Activated CD4-positive, alpha-beta memory T cell treated with anti-CD3 and anti-CD28 coated beads, Interleukin-2, amount 10 ng/mL, durations not matched to agents 7 days and 5 days (primary cell): ENCODE results near the gene ALOXE3. TPM values are rescaled to one million over a fixed set of nuclear protein-coding genes. Genes with fewer than 3 reads are reported as not detected.

Experiments
- CTCF ChIA-PET: fragments of 350-600 bp; sonication (Branson Sonifier 250); formaldehyde crosslinking; loops from one replicate; lab custom pipeline; 2021; ENCODE audit warnings: antibody characterized with exemption, inconsistent platforms; lab: Charles Lee
- POLR2A ChIA-PET: fragments of 350-600 bp; sonication (Branson Sonifier 250); formaldehyde crosslinking; loops from one replicate; lab custom pipeline; 2021; ENCODE audit warnings: antibody characterized with exemption; lab: Charles Lee
- DNase-seq: peaks from one replicate; pipeline ENCODE4 v3.0.0-alpha.2; 2020
- H3K27ac Mint-ChIP-seq: one replicate; pipeline ENCODE4 v1.8.0; 2021; ENCODE audit warnings: mild to moderate bottlenecking, mixed read lengths
- H3K27me3 Mint-ChIP-seq: one replicate; pipeline ENCODE4 v1.8.0; 2021; ENCODE audit warnings: mixed read lengths
- H3K36me3 Mint-ChIP-seq: one replicate; pipeline ENCODE4 v1.8.0; 2021; ENCODE audit warnings: low read depth, mixed read lengths
- H3K4me1 Mint-ChIP-seq: one replicate; pipeline ENCODE4 v1.8.0; 2021; ENCODE audit warnings: mixed read lengths
- H3K4me3 Mint-ChIP-seq: one replicate; pipeline ENCODE4 v1.8.0; 2021; ENCODE audit warnings: mild to moderate bottlenecking, mixed read lengths
- H3K9me3 Mint-ChIP-seq: one replicate; pipeline ENCODE4 v1.8.0; 2021; ENCODE audit warnings: mixed read lengths
- total RNA-seq, 2 experiments: library from RNA; stranded (reverse); gene quantifications; one replicate each; pipeline ENCODE4 v1.2.3, GENCODE V29; 2021

ALOXE3 gene
- total RNA-seq, 2 experiments from 2014 or later, result not detected

- Mint-ChIP-seq H3K27me3 (no peaks in the 10 kb centered on the region), H3K36me3 (peaks cover 30% of the 10 kb centered on the region), H3K4me3 (peak overlapping the region; percentile 84), H3K9me3 (no peaks in the 10 kb centered on the region), H3K4me1 (peaks cover 36% of the 10 kb centered on the region), H3K27ac (peak overlapping the region; percentile 84)
- POLR2A ChIA-PET, result interaction anchor here (0.6 to 16.5 kb wide), 9 partner anchors 11 to 136 kb away, joined by 3 to 653 read pairs (median 16); partner anchors contain the start of genes BORCS6, RANGRF and TMEM107
- CTCF ChIA-PET, result no interaction called here
- no peak for DNase-seq
Observed at GRCh38 chr17:8153031-8153451, 34.7 kb upstream of the ALOXE3 start.

GRCh38 chr17:8152112-8152775 is 33.9 kb upstream of the ALOXE3 start, which contains the start of gene PER1:
Gene PER1, minus strand, starts transcription at chr17:8152404. Its CDS starts 1,698 bp downstream, at chr17:8150706.
- peaks cover 37% of the 10 kb centered on the region for H3K36me3 Mint-ChIP-seq
- CTCF ChIA-PET, result interaction anchor here (1.0 to 3.4 kb wide), 2 partner anchors 9 to 14 kb away, joined by 3 to 22 read pairs; no protein-coding TSS in a partner anchor
- peak within 1 kb of the TSS; percentile 84 for H3K4me3 Mint-ChIP-seq
- peak within 1 kb of the TSS; percentile 84 for H3K27ac Mint-ChIP-seq
- peak; percentile 92 for DNase-seq
- peaks cover 35% of the 10 kb centered on the region for H3K4me1 Mint-ChIP-seq
- H3K9me3 Mint-ChIP-seq, result no peaks in the 10 kb centered on the region
- no peaks in the 10 kb centered on the region for H3K27me3 Mint-ChIP-seq
- POLR2A ChIA-PET, result interaction anchor here (0.6 to 16.5 kb wide), 7 partner anchors 9 to 96 kb away, joined by 4 to 653 read pairs (median 4); partner anchors contain the start of gene TMEM107

DNA sequence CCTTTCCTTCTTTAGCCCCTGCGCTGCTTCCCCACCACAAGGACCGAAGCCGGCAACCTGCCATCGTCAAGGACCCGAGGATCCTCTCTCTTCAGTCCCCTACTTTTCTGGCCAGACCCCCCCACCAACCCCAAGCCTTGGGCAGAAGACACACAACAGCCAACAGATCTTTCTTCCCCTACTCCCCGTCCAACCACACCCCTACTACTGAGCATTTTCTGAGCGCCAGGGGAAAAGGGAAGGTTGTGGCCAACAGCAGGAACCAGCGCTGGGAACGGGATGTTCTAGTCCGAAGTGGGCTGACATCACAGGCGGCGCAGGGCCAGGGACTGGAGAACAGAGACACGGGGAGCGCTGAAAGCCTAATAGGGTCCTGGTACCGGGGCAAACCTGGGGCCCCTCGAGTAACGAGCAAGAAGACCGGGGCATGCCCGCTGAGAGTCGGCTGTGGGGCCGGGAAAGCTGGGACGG is 33.4 kb upstream of the ALOXE3 start:
- Mint-ChIP-seq H3K4me1 (peaks cover 35% of the 10 kb centered on the region), H3K4me3 (peak overlapping the region; percentile 84)

DNA sequence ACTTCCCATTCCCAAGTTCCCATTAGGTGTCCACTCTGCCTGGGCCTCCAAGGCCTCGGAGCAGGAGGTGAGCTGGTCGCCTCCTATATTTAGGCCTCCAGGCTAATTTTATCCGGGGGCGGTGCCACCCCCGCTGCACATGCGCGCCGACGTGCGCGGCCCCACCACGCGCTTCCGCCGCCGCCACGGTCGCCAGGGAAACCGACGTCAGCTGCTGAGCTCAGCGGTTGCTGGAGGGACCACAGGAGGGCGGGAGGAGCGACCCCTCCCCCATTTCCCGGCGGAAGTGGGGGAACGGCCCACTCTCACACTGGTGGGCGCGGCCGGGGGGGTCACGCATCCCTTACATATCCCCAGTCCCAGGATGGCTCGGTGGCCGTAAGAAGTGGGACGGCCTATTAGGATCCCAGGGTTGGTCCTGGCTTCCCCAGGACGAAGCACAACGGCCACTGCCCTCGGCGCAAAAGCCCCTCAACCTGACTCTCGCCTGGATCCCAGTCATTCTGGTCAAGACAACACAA is 32.9 kb upstream of the ALOXE3 start:
- Mint-ChIP-seq H3K27me3 (no peaks in the 10 kb centered on the region), H3K4me1 (peaks cover 35% of the 10 kb centered on the region), H3K27ac (peak overlapping the region; percentile 84), H3K9me3 (no peaks in the 10 kb centered on the region), H3K36me3 (peaks cover 48% of the 10 kb centered on the region), H3K4me3 (peak overlapping the region; percentile 84)
- ChIA-PET CTCF (interaction anchor here (1.0 to 3.4 kb wide), 5 partner anchors 13 to 78 kb away, joined by 3 to 22 read pairs (median 5); no protein-coding TSS in a partner anchor), POLR2A (interaction anchor here (0.8 to 16.5 kb wide), 12 partner anchors 10 to 145 kb away, joined by 3 to 653 read pairs (median 6); partner anchors contain the start of genes AURKB, PFAS, SLC25A35 and TMEM107)
- DNase-seq, result peak; percentile 92

More for the DNA sequence above, 33.4 kb upstream of the ALOXE3 start:
- no peaks in the 10 kb centered on the region for H3K27me3 Mint-ChIP-seq
- ChIA-PET POLR2A (interaction anchor here (0.6 to 16.5 kb wide), 14 partner anchors 10 to 144 kb away, joined by 3 to 653 read pairs (median 4); partner anchors contain the start of genes AURKB, PFAS, SLC25A35 and TMEM107), CTCF (interaction anchor here (1.0 to 3.4 kb wide), 6 partner anchors 9 to 78 kb away, joined by 3 to 22 read pairs (median 4); no protein-coding TSS in a partner anchor)
- H3K9me3 Mint-ChIP-seq, result no peaks in the 10 kb centered on the region
- peak; percentile 43 for DNase-seq
- peaks cover 43% of the 10 kb centered on the region for H3K36me3 Mint-ChIP-seq
- H3K27ac Mint-ChIP-seq, result peak overlapping the region; percentile 84

- ChIA-PET POLR2A (interaction anchor here (0.8 to 16.5 kb wide), 13 partner anchors 11 to 145 kb away, joined by 3 to 653 read pairs (median 5); partner anchors contain the start of genes AURKB, PFAS, SLC25A35 and TMEM107), CTCF (interaction anchor here (1.0 to 3.4 kb wide), 5 partner anchors 12 to 77 kb away, joined by 3 to 22 read pairs (median 5); no protein-coding TSS in a partner anchor)
- Mint-ChIP-seq H3K4me1 (peaks cover 35% of the 10 kb centered on the region), H3K27me3 (no peaks in the 10 kb centered on the region), H3K9me3 (no peaks in the 10 kb centered on the region), H3K4me3 (peak overlapping the region; percentile 84), H3K36me3 (peaks cover 53% of the 10 kb centered on the region), H3K27ac (peak overlapping the region; percentile 84)
- no peak for DNase-seq
Observed at GRCh38 chr17:8150194-8151119, 32.1 kb upstream of the ALOXE3 start.

GRCh38 chr17:8149419-8150193 is 31.3 kb upstream of the ALOXE3 start:
- H3K4me1 Mint-ChIP-seq, result peaks cover 35% of the 10 kb centered on the region
- H3K36me3 Mint-ChIP-seq, result peaks cover 58% of the 10 kb centered on the region
- no peak for DNase-seq
- H3K9me3 Mint-ChIP-seq, result no peaks in the 10 kb centered on the region
- H3K27ac Mint-ChIP-seq, result peak overlapping the region; percentile 16
- ChIA-PET POLR2A (interaction anchor here (0.6 to 16.5 kb wide), 4 partner anchors 10 to 60 kb away, joined by 3 to 653 read pairs (median 20); partner anchors contain the start of genes TMEM107 and VAMP2), CTCF (interaction anchor here (0.6 to 3.4 kb wide), 3 partner anchors 11 to 98 kb away, joined by 3 to 22 read pairs (median 12); partner anchors contain the start of gene CTC1)
- H3K27me3 Mint-ChIP-seq, result no peaks in the 10 kb centered on the region
- peak overlapping the region; percentile 84 for H3K4me3 Mint-ChIP-seq

DNA sequence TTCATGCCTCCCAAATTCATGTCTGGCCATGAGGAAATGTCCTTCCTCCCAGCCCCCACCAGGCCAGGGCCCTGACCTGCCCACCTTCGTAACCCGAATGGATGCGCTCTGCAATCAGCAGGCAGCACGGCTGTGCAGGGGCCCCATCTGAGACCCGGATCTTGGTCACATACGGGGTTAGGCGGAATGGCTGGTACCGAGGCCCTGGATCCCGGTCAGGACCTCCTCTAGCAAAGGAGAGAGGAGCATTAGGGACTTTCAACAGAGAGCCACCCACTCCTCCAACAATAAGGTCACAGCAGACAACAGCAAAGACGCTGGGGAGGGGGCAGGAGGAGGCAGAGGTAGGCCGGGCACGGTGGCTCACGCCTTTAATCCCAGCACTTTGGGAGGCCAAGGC is 30.2 kb upstream of the ALOXE3 start:
- ChIA-PET POLR2A (interaction anchor here (1.3 to 16.5 kb wide), 6 partner anchors 9 to 26 kb away, joined by 3 to 653 read pairs (median 17); partner anchors contain the start of genes TMEM107 and VAMP2), CTCF (interaction anchor here (0.9 to 3.4 kb wide), 2 partner anchors 10 kb away, joined by 5 to 22 read pairs; no protein-coding TSS in a partner anchor)
- Mint-ChIP-seq H3K27ac (no peak overlapping the region), H3K36me3 (peaks cover 65% of the 10 kb centered on the region), H3K9me3 (no peaks in the 10 kb centered on the region), H3K4me1 (peaks cover 33% of the 10 kb centered on the region), H3K4me3 (no peak overlapping the region), H3K27me3 (no peaks in the 10 kb centered on the region)
- no peak for DNase-seq

DNA sequence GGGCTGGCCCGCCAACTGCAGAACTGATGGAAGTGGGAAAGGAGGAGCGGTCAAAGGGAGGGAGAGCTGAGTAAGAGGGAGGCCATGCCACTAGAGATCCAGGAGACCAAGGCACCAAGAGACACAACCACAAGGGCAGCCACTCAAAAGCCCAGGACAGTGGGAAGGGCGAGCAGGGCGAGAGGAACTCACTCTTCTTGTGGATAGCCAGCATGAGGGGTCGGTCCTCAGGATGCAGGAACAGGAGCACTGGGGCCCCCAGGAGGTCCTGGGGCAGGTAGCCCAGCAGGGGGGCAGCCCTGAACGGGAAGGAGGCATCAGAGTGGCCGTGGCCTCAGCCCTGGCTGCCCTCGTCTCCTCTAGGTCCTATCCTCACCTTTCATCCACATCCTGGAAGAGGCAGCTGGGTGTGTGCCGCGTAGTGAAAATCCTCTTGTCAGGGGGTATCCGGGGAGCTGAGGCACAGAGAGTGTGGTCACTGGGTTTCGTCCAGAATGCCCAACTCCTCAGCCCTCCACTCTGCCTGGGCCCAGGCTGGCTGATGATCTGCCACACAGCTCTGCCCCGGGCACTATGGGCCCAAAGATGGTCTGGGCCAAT is 29.6 kb upstream of the ALOXE3 start:
- Mint-ChIP-seq H3K4me1 (peaks cover 27% of the 10 kb centered on the region), H3K27ac (no peak overlapping the region)

GRCh38 chr17:8147141-8147804 is 29.0 kb upstream of the ALOXE3 start:
- Mint-ChIP-seq H3K4me1 (peaks cover 20% of the 10 kb centered on the region), H3K36me3 (peaks cover 61% of the 10 kb centered on the region), H3K27me3 (no peaks in the 10 kb centered on the region), H3K4me3 (no peak overlapping the region), H3K9me3 (no peaks in the 10 kb centered on the region), H3K27ac (peak overlapping the region; percentile 40)
- ChIA-PET CTCF (interaction anchor here (0.9 kb wide), 1 partner anchor 8 kb away, joined by 5 read pairs; no protein-coding TSS in a partner anchor), POLR2A (interaction anchor here (1.3 to 4.3 kb wide), 4 partner anchors 8 to 26 kb away, joined by 3 to 37 read pairs (median 17); no protein-coding TSS in a partner anchor)
- no peak for DNase-seq

More for the DNA sequence above, 29.6 kb upstream of the ALOXE3 start:
- no peak overlapping the region for H3K4me3 Mint-ChIP-seq
- H3K27me3 Mint-ChIP-seq, result no peaks in the 10 kb centered on the region
- DNase-seq, result no peak
- CTCF ChIA-PET, result interaction anchor here (0.9 kb wide), 1 partner anchor 9 kb away, joined by 5 read pairs; no protein-coding TSS in a partner anchor
- POLR2A ChIA-PET, result interaction anchor here (1.3 to 4.3 kb wide), 4 partner anchors 9 to 25 kb away, joined by 3 to 37 read pairs (median 17); no protein-coding TSS in a partner anchor
- H3K9me3 Mint-ChIP-seq, result no peaks in the 10 kb centered on the region
- H3K36me3 Mint-ChIP-seq, result peaks cover 60% of the 10 kb centered on the region
